CD14-positive monocyte (primary cell): ENCODE results near the gene SYNCRIP. TPM values are rescaled to one million over a fixed set of nuclear protein-coding genes. Genes with fewer than 3 reads are reported as not detected.

Source experiments
- DNase-seq, 3 donors: peaks; one replicate each; pipeline ENCODE4 v3.0.0-alpha.2; 2011 to 2022
- H2AFZ ChIP-seq: 2 replicates; pipeline ENCODE4 v1.6.0; 2012; ENCODE audit warnings: mild to moderate bottlenecking, low read depth, low read length, inconsistent platforms; ENCODE audit not compliant: insufficient read depth, poor library complexity, severe bottlenecking
- H3K27ac ChIP-seq, 2 donors: 1 replicate in 1 of 2; 2 replicates in 1 of 2; pipeline ENCODE4 v1.5.1; 2012 to 2013; ENCODE audit warnings: low read length in 2 of 2, control low read depth in 1 of 2, inconsistent platforms in 1 of 2, low read depth in 1 of 2, mild to moderate bottlenecking in 1 of 2
- H3K27me3 ChIP-seq, 2 donors: one replicate each; pipeline versions ENCODE4 v1.6.0 to v1.6.1; 2011 to 2013; ENCODE audit warnings: low read length in 2 of 2; ENCODE audit not compliant: control insufficient read depth in 2 of 2, insufficient read depth in 2 of 2
- H3K36me3 ChIP-seq, 2 donors: replicated peaks in 1 of 2; 1 replicate in 1 of 2; 2 replicates in 1 of 2; pipeline versions ENCODE4 v1.5.1 to v1.6.1; 2012 to 2013; ENCODE audit warnings: low read length in 2 of 2, control low read depth in 1 of 2, inconsistent platforms in 1 of 2, mild to moderate bottlenecking in 1 of 2; ENCODE audit not compliant: insufficient read depth in 2 of 2, control insufficient read depth in 1 of 2
- H3K4me1 ChIP-seq, 2 donors: 1 replicate in 1 of 2; 2 replicates in 1 of 2; pipeline versions ENCODE4 v1.5.1 to v1.6.1; 2012 to 2013; ENCODE audit warnings: low read length in 2 of 2, control low read depth in 1 of 2, inconsistent platforms in 1 of 2, mild to moderate bottlenecking in 1 of 2, moderate library complexity in 1 of 2; ENCODE audit not compliant: insufficient read depth in 2 of 2, control insufficient read depth in 1 of 2
- H3K4me2 ChIP-seq: replicated peaks from 2 replicates; pipeline ENCODE3; 2012; ENCODE audit warnings: low read length, moderate library complexity, mild to moderate bottlenecking; ENCODE audit not compliant: poor library complexity, severe bottlenecking; ENCODE audit errors: extremely low read depth
- H3K4me3 ChIP-seq, 3 experiments: fragments of 200-600 bp in 1 of 3; sonication (generic) in 1 of 3; replicated peaks in 1 of 3; 1 replicate in 2 of 3; 2 replicates in 1 of 3; pipeline ENCODE4 v1.5.1; 2011 to 2013; ENCODE audit warnings: low read length in 3 of 3, mild to moderate bottlenecking in 3 of 3, control low read depth in 2 of 3, low read depth in 2 of 3, inconsistent platforms in 1 of 3, moderate library complexity in 1 of 3
- H3K79me2 ChIP-seq: 2 replicates; pipeline ENCODE4 v1.6.0; 2012; ENCODE audit warnings: mild to moderate bottlenecking, control low read depth, inconsistent platforms, low read length, moderate library complexity; ENCODE audit not compliant: insufficient read depth
- H3K9ac ChIP-seq: 2 replicates; pipeline ENCODE4 v1.6.0; 2017; ENCODE audit warnings: low read length, mild to moderate bottlenecking; ENCODE audit not compliant: insufficient read depth, poor library complexity, severe bottlenecking
- H3K9me3 ChIP-seq, 2 donors: replicated peaks in 1 of 2; 1 replicate in 1 of 2; 2 replicates in 1 of 2; pipeline versions ENCODE4 v1.5.1 to v1.6.1; 2012 to 2013; ENCODE audit warnings: low read length in 2 of 2, control low read depth in 1 of 2; ENCODE audit not compliant: control insufficient read depth in 1 of 2, insufficient read depth in 1 of 2
- H4K20me1 ChIP-seq: 2 replicates; pipeline ENCODE4 v1.6.0; 2012; ENCODE audit warnings: mild to moderate bottlenecking, low read length, control low read depth, moderate library complexity; ENCODE audit not compliant: insufficient read depth
- H3K27ac Mint-ChIP-seq, 7 donors: one replicate each; pipeline ENCODE4 v1.8.0; 2020; ENCODE audit warnings: mild to moderate bottlenecking in 7 of 7, mixed read lengths in 7 of 7, moderate library complexity in 6 of 7, inconsistent platforms in 2 of 7
- H3K27me3 Mint-ChIP-seq, 3 donors: one replicate each; pipeline ENCODE4 v1.8.0; 2021 to 2022; ENCODE audit warnings: low read depth in 3 of 3, mild to moderate bottlenecking in 3 of 3, mixed read lengths in 3 of 3, moderate library complexity in 3 of 3, inconsistent platforms in 1 of 3
- H3K36me3 Mint-ChIP-seq, 2 donors: one replicate each; pipeline ENCODE4 v1.8.0; 2020; ENCODE audit warnings: mixed read lengths in 2 of 2, inconsistent platforms in 1 of 2, mild to moderate bottlenecking in 1 of 2
- H3K4me1 Mint-ChIP-seq: one replicate; pipeline ENCODE4 v1.8.0; 2020; ENCODE audit warnings: mild to moderate bottlenecking, mixed read lengths
- H3K4me3 Mint-ChIP-seq, 2 donors: one replicate each; pipeline ENCODE4 v1.8.0; 2020; ENCODE audit warnings: mild to moderate bottlenecking in 2 of 2, mixed read lengths in 2 of 2, moderate library complexity in 1 of 2
- H3K9me3 Mint-ChIP-seq, 7 donors: one replicate each; pipeline ENCODE4 v1.8.0; 2020 to 2022; ENCODE audit warnings: mixed read lengths in 7 of 7, mild to moderate bottlenecking in 6 of 7, moderate library complexity in 6 of 7, inconsistent platforms in 2 of 7
- CTCF ChIP-seq: fragments of 200-600 bp; IDR thresholded peaks from one replicate; pipeline ENCODE4 v1.8.0; 2022; ENCODE audit warnings: antibody characterized with exemption, mild to moderate bottlenecking
- WGBS: methylation state at CpG from one replicate; pipeline ENCODE4 v1.1.5; 2013; ENCODE audit warnings: missing lambda C conversion rate; ENCODE audit not compliant: insufficient coverage; 5-methylcytosine and 5-hydroxymethylcytosine counted together
- intact Hi-C, 2 donors: fragments of 100-400 bp; cut with micrococcal nuclease; formaldehyde crosslinking; loops; one replicate each; pipeline versions ENCODE4 v1.15.0 to v1.15.1; 2023
- polyA plus RNA-seq, 3 donors: library from polyadenylated mRNA; depleted of rRNA in 1 of 3; unstranded in 2 of 3; stranded (reverse) in 1 of 3; fragments of 300-500 nt in 2 of 3; fragments of >200 nt in 1 of 3; fragmentation: Illumina TruSeq in 2 of 3; gene quantifications; 1 replicate in 2 of 3; 2 replicates in 1 of 3; pipeline ENCODE4 v1.2.3, GENCODE V29; 2012 to 2021

Gene SYNCRIP
- polyA plus RNA-seq, 3 donors = 11.1 to 41.4 (median 36.6) TPM

- Histone ChIP-seq H3K36me3 (peaks cover 27 to 39% of the 10 kb centered on the region in 2 donors), H3K9ac (peak overlapping the region; percentile 98), H3K9me3 (no peaks in the 10 kb centered on the region), H3K4me3 (peak overlapping the region; percentile 82 to 98 (median 91)), H2AFZ (peak overlapping the region; percentile 66), H3K4me1 (peaks cover 29 to 34% of the 10 kb centered on the region in 2 donors), H3K27me3 (no peaks in the 10 kb centered on the region), H3K27ac (peak overlapping the region; percentile 97 to 100), H4K20me1 (peaks cover 53% of the 10 kb centered on the region), H3K79me2 (peaks cover 56% of the 10 kb centered on the region), H3K4me2 (peak overlapping the region; percentile 97)
- H3K4me3 Mint-ChIP-seq = peak overlapping the region; percentile 90 to 97
- no peaks in the 10 kb centered on the region for H3K27me3 Mint-ChIP-seq
- peak overlapping the region; percentile 97 to 100 (median 99) for H3K27ac Mint-ChIP-seq
- peak; percentile 70 to 79 (median 71) for DNase-seq
- WGBS = under 1% methylated on average over 84 of the region's 85 CpGs
- H3K4me1 Mint-ChIP-seq = peaks cover 45% of the 10 kb centered on the region
- H3K36me3 Mint-ChIP-seq = peaks cover 34 to 41% of the 10 kb centered on the region in 2 donors
- peaks cover 0 to 5% (median 0%) of the 10 kb centered on the region in 7 donors for H3K9me3 Mint-ChIP-seq
- no peak for TF ChIP-seq CTCF
- intact Hi-C loops = loop anchor here (1.0 to 5.0 kb wide), 3 partner anchors 36 to 50 kb away; partner anchors contain the start of gene SNX14 (in 1 of the 2)
These were observed 551 bp downstream of the SYNCRIP start for GRCh38 chr6:85641897-85642773.

GRCh38 chr6:85641522-85641896, 1.2 kb downstream of the SYNCRIP start:
- H3K4me2 ChIP-seq = peak overlapping the region; percentile 97
- intact Hi-C loops = loop anchor here in 1 of 2 donors (5.0 kb wide), 1 partner anchor 49 kb away; the partner anchor contains the start of gene SNX14
- H2AFZ ChIP-seq = peak overlapping the region; percentile 66
- no peaks in the 10 kb centered on the region for H3K27me3 ChIP-seq
- H3K27me3 Mint-ChIP-seq = no peaks in the 10 kb centered on the region
- peak overlapping the region; percentile 98 for H3K9ac ChIP-seq
- TF ChIP-seq CTCF = no peak
- peak overlapping the region in 1 of 2 donors; percentile 97 for H3K27ac ChIP-seq
- peak overlapping the region; percentile 90 to 97 for H3K4me3 Mint-ChIP-seq
- H3K36me3 Mint-ChIP-seq = peaks cover 40 to 47% of the 10 kb centered on the region in 2 donors
- H3K4me1 ChIP-seq = peaks cover 29 to 34% of the 10 kb centered on the region in 2 donors
- peaks cover 34 to 46% of the 10 kb centered on the region in 2 donors for H3K36me3 ChIP-seq
- DNase-seq = peak in 1 of 3 donors; percentile 31
- no peaks in the 10 kb centered on the region for H3K9me3 ChIP-seq
- H3K4me1 Mint-ChIP-seq = peaks cover 45% of the 10 kb centered on the region
- peak overlapping the region; percentile 70 to 97 (median 85) for H3K27ac Mint-ChIP-seq
- 1% methylated on average over 9 of the region's 14 CpGs for WGBS
- peaks cover 0 to 5% (median 0%) of the 10 kb centered on the region in 7 donors for H3K9me3 Mint-ChIP-seq
- peaks cover 62% of the 10 kb centered on the region for H3K79me2 ChIP-seq
- peaks cover 60% of the 10 kb centered on the region for H4K20me1 ChIP-seq
- peak overlapping the region; percentile 82 to 98 (median 91) for H3K4me3 ChIP-seq
